ENCODE results near the gene B4GALNT4. TPM values are rescaled to one million over a fixed set of nuclear protein-coding genes. Genes with fewer than 3 reads are reported as not detected.

The B4GALNT4 gene
- total RNA-seq, 2 donors from 2014 or later, result 1.6 to 2.0 TPM

GRCh38 chr11:404551-405264 is 35.4 kb downstream of the B4GALNT4 start:
- H3K9me3 ChIP-seq, result no peaks in the 10 kb centered on the region
- H3K27ac ChIP-seq, result no peak overlapping the region
- no peak overlapping the region for H3K9ac ChIP-seq (ENCODE audit: low read depth in 2 of 2, low read length in 2 of 2)
- intact Hi-C loops (cut with DNase I), result loop anchor here (5.0 kb wide), 1 partner anchor 43 kb away; no protein-coding TSS in a partner anchor
- no peaks in the 10 kb centered on the region for H3K27me3 ChIP-seq
- no peak for TF ChIP-seq CTCF (IDR thresholded peaks at IDR 0.05)
- no peaks in the 10 kb centered on the region for H3K36me3 ChIP-seq
- H3K4me3 ChIP-seq, result no peak overlapping the region
- peaks cover 9% of the 10 kb centered on the region for H3K4me1 ChIP-seq
- DNase-seq, result no peak

- TF ChIP-seq CTCF (IDR thresholded peaks at IDR 0.05), result no peak
- no peaks in the 10 kb centered on the region for H3K9me3 ChIP-seq
- no peaks in the 10 kb centered on the region for H3K27me3 ChIP-seq
- no peaks in the 10 kb centered on the region for H3K36me3 ChIP-seq
- H3K4me3 ChIP-seq, result no peak overlapping the region
- no peak overlapping the region for H3K27ac ChIP-seq
- intact Hi-C loops (cut with DNase I), result loop anchor here (5.0 kb wide), 1 partner anchor 42 kb away; no protein-coding TSS in a partner anchor
- no peak overlapping the region for H3K9ac ChIP-seq (ENCODE audit: low read depth in 2 of 2, low read length in 2 of 2)
- DNase-seq, result peak; percentile 44
- H3K4me1 ChIP-seq, result peaks cover 9% of the 10 kb centered on the region
Measured at GRCh38 chr11:405323-405953, 36.1 kb downstream of the B4GALNT4 start.

- H3K27me3 ChIP-seq, result no peaks in the 10 kb centered on the region
- no peak for TF ChIP-seq CTCF (IDR thresholded peaks at IDR 0.05)
- peak overlapping the region; percentile 86 for H3K27ac ChIP-seq
- no peak for DNase-seq
- intact Hi-C loops (cut with DNase I), result loop anchor here (5.0 kb wide), 1 partner anchor 41 kb away; no protein-coding TSS in a partner anchor
- peaks cover 9% of the 10 kb centered on the region for H3K4me1 ChIP-seq
- no peaks in the 10 kb centered on the region for H3K9me3 ChIP-seq
- no peaks in the 10 kb centered on the region for H3K36me3 ChIP-seq
- H3K9ac ChIP-seq (ENCODE audit: low read depth in 2 of 2, low read length in 2 of 2), result peak overlapping the region; percentile 46 to 54
- H3K4me3 ChIP-seq, result peak overlapping the region; percentile 50
Measured at GRCh38 chr11:405954-406795, 36.9 kb downstream of the B4GALNT4 start.

GRCh38 chr11:406796-407650 is 37.7 kb downstream of the B4GALNT4 start:
- Histone ChIP-seq H3K27me3 (no peaks in the 10 kb centered on the region), H3K9me3 (no peaks in the 10 kb centered on the region), H3K27ac (peak overlapping the region; percentile 86), H3K9ac (ENCODE audit: low read depth in 2 of 2, low read length in 2 of 2) (peak overlapping the region; percentile 46 to 54), H3K4me3 (peak overlapping the region; percentile 50), H3K4me1 (peaks cover 9% of the 10 kb centered on the region), H3K36me3 (no peaks in the 10 kb centered on the region)
- DNase-seq, result peak; percentile 86
- no peak for TF ChIP-seq CTCF (IDR thresholded peaks at IDR 0.05)
- intact Hi-C loops (cut with DNase I), result loop anchor here (5.0 kb wide), 1 partner anchor 40 kb away; no protein-coding TSS in a partner anchor
